Neural crest cell (in vitro differentiated cells): Measurements from ENCODE around the gene CEP63. TPM values are rescaled to one million over a fixed set of nuclear protein-coding genes. Genes with fewer than 3 reads are reported as not detected.

Experiments used
- DNase-seq: peaks from one replicate; pipeline ENCODE4 v3.0.0; 2021; ENCODE audit warnings: low read depth, mixed read lengths, low spot score
- H3K27ac Mint-ChIP-seq: one replicate; pipeline ENCODE4 v1.8.0; 2021; ENCODE audit warnings: mild to moderate bottlenecking, mixed read lengths; ENCODE audit not compliant: unreplicated experiment
- H3K27me3 Mint-ChIP-seq: 2 replicates; pipeline ENCODE4 v1.8.0; 2021; ENCODE audit warnings: low read depth, mild to moderate bottlenecking, mixed read lengths
- H3K36me3 Mint-ChIP-seq: 2 replicates; pipeline ENCODE4 v1.8.0; 2021; ENCODE audit warnings: low read depth, mild to moderate bottlenecking, mixed read lengths
- H3K4me1 Mint-ChIP-seq: 2 replicates; pipeline ENCODE4 v1.8.0; 2021; ENCODE audit warnings: mixed read lengths
- H3K4me3 Mint-ChIP-seq: one replicate; pipeline ENCODE4 v1.8.0; 2021; ENCODE audit warnings: mild to moderate bottlenecking, mixed read lengths
- H3K9me3 Mint-ChIP-seq: 2 replicates; pipeline ENCODE4 v1.8.0; 2021; ENCODE audit warnings: mixed read lengths
- total RNA-seq: library from RNA; stranded (reverse); gene quantifications from 2 replicates; pipeline ENCODE4 v1.2.1, GENCODE V29; 2021
- TF ChIP-seq, protein P1 (sequence below): fragments of 200-600 bp; sonication (generic); conservative IDR thresholded peaks from 2 replicates; pipeline ENCODE4 v1.5.0; 2021; ENCODE audit warnings: antibody characterized with exemption, mild to moderate bottlenecking

CEP63 gene
- total RNA-seq, 1 donor from 2014 or later: 27.0 TPM

GRCh38 chr3:134483195-134483900 lies 2.5 kb upstream of the CEP63 start:
- H3K9me3 Mint-ChIP-seq: no peaks in the 10 kb centered on the region
- DNase-seq: no peak
- no peak overlapping the region for H3K27ac Mint-ChIP-seq
- peaks cover 9% of the 10 kb centered on the region for H3K36me3 Mint-ChIP-seq
- peak overlapping the region; percentile 96 for H3K4me3 Mint-ChIP-seq
- peaks cover 28% of the 10 kb centered on the region for H3K4me1 Mint-ChIP-seq
- H3K27me3 Mint-ChIP-seq: no peaks in the 10 kb centered on the region
- TF ChIP-seq, protein P1, sequence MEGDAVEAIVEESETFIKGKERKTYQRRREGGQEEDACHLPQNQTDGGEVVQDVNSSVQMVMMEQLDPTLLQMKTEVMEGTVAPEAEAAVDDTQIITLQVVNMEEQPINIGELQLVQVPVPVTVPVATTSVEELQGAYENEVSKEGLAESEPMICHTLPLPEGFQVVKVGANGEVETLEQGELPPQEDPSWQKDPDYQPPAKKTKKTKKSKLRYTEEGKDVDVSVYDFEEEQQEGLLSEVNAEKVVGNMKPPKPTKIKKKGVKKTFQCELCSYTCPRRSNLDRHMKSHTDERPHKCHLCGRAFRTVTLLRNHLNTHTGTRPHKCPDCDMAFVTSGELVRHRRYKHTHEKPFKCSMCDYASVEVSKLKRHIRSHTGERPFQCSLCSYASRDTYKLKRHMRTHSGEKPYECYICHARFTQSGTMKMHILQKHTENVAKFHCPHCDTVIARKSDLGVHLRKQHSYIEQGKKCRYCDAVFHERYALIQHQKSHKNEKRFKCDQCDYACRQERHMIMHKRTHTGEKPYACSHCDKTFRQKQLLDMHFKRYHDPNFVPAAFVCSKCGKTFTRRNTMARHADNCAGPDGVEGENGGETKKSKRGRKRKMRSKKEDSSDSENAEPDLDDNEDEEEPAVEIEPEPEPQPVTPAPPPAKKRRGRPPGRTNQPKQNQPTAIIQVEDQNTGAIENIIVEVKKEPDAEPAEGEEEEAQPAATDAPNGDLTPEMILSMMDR: no peak

- Mint-ChIP-seq H3K4me3 (peak overlapping the region; percentile 96), H3K4me1 (peaks cover 28% of the 10 kb centered on the region), H3K27me3 (no peaks in the 10 kb centered on the region), H3K27ac (peak overlapping the region; percentile 97), H3K36me3 (peaks cover 6% of the 10 kb centered on the region), H3K9me3 (no peaks in the 10 kb centered on the region)
- DNase-seq: no peak
- TF ChIP-seq, protein P1: no peak
These were observed 661 bp upstream of the CEP63 start for GRCh38 chr3:134485075-134485717.

- no peak for DNase-seq
- no peaks in the 10 kb centered on the region for H3K27me3 Mint-ChIP-seq
- peak overlapping the region; percentile 97 for H3K27ac Mint-ChIP-seq
- H3K4me1 Mint-ChIP-seq: peaks cover 28% of the 10 kb centered on the region
- TF ChIP-seq, protein P1: no peak
- peaks cover 4% of the 10 kb centered on the region for H3K9me3 Mint-ChIP-seq
- H3K36me3 Mint-ChIP-seq: peaks cover 8% of the 10 kb centered on the region
- H3K4me3 Mint-ChIP-seq: peak overlapping the region; percentile 96
These were observed 752 bp downstream of the CEP63 start for GRCh38 chr3:134486577-134487041.

DNA sequence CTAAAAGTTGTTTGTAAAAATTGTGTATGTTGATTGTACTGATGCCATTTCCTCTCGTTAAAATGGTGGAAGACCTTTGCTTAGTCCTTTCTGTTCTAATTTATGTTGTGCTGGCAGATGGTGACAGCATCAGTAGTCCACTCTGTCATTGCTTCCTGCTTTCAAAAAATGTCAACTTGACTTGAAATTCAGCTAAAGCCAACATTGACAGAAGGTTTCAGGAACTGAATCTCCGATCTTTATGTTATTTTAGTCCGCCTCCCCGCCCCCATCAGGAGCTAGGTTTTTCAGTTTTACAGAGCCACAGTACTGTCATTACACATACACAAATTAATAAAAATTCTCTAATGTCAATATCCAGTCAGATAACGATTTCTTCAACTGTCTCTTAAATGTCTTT lies 1.5 kb downstream of the CEP63 start:
- Mint-ChIP-seq H3K27ac (peak overlapping the region; percentile 9), H3K9me3 (peaks cover 4% of the 10 kb centered on the region), H3K4me1 (peaks cover 28% of the 10 kb centered on the region), H3K36me3 (peaks cover 8% of the 10 kb centered on the region), H3K27me3 (no peaks in the 10 kb centered on the region), H3K4me3 (peak overlapping the region; percentile 96)
- DNase-seq: no peak
- TF ChIP-seq, protein P1: no peak

GRCh38 chr3:134494495-134494894 lies 8.6 kb downstream of the CEP63 start:
- Mint-ChIP-seq H3K9me3 (peaks cover 4% of the 10 kb centered on the region), H3K27me3 (no peaks in the 10 kb centered on the region), H3K4me3 (no peak overlapping the region), H3K36me3 (peaks cover 43% of the 10 kb centered on the region), H3K27ac (no peak overlapping the region), H3K4me1 (peaks cover 16% of the 10 kb centered on the region)
- TF ChIP-seq, protein P1: no peak
- no peak for DNase-seq
